ENCODE data around the gene FAM124A. TPM values are rescaled to one million over a fixed set of nuclear protein-coding genes. Genes with fewer than 3 reads are reported as not detected.

FAM124A gene
- total RNA-seq, 1 experiment from 2014 or later = 3.1 TPM

GRCh38 chr13:51252954-51253532 lies 30.8 kb downstream of the FAM124A start:
- DNase-seq (ENCODE audit: low read depth, low spot score) = no peak
- TF ChIP-seq ZBTB33 (IDR thresholded peaks at IDR 0.05; ENCODE audit: extremely low read depth, insufficient replicate concordance, low read length) (no peak), POLR2AphosphoS5 (IDR thresholded peaks at IDR 0.05; ENCODE audit: low read depth, low read length) (no peak), ZNF274 (IDR thresholded peaks at IDR 0.05; ENCODE audit: low read depth, low read length) (no peak), EZH2 (IDR thresholded peaks at IDR 0.05) (no peak), RAD21 (IDR thresholded peaks at IDR 0.05; ENCODE audit: low read depth) (no peak), TCF7L2 (IDR thresholded peaks at IDR 0.05; ENCODE audit: borderline replicate concordance, extremely low read depth, insufficient read depth, insufficient read length) (no peak), SIN3A (IDR thresholded peaks at IDR 0.05; ENCODE audit: low read depth) (no peak), ATF3 (IDR thresholded peaks at IDR 0.05) (no peak), SP1 (IDR thresholded peaks at IDR 0.05; ENCODE audit: low read depth) (no peak), CTCF (IDR thresholded peaks at IDR 0.05 in 2 of 3, conservative IDR thresholded peaks at IDR 0.05 in 1 of 3; ENCODE audit: borderline replicate concordance in 1 of 3, insufficient read depth in 1 of 3, low read depth in 2 of 3, low read length in 2 of 3) (no peak), FOSL1 (IDR thresholded peaks at IDR 0.05; ENCODE audit: low read depth) (no peak), CEBPB (IDR thresholded peaks at IDR 0.05; ENCODE audit: low read depth) (no peak), EZH2phosphoT487 (IDR thresholded peaks at IDR 0.05; ENCODE audit: borderline replicate concordance) (no peak), ZFX (IDR thresholded peaks at IDR 0.05) (no peak), EGR1 (IDR thresholded peaks at IDR 0.05; ENCODE audit: low read depth) (no peak)
- no peak overlapping the region for H3K4me2 ChIP-seq (ENCODE audit: low read length)
- ATAC-seq = no peak
- H4K20me1 ChIP-seq (ENCODE audit: insufficient read depth) = no peaks in the 10 kb centered on the region
- peaks cover 0 to 6% of the 10 kb centered on the region in 2 experiments; a peak in 1 of 4 replicates for H3K4me1 ChIP-seq (ENCODE audit: control insufficient read depth in 1 of 2, insufficient read depth in 2 of 2, low read length in 2 of 2)
- no peak overlapping the region for H2AFZ ChIP-seq (ENCODE audit: low read depth, low read length, poor library complexity, severe bottlenecking)
- no peaks in the 10 kb centered on the region for H3K9me3 ChIP-seq (ENCODE audit: control insufficient read depth in 1 of 2, insufficient read depth in 1 of 2, low read depth in 1 of 2, low read length in 2 of 2)
- H3K9me2 ChIP-seq (ENCODE audit: insufficient read depth) = no peaks in the 10 kb centered on the region
- H3K4me3 ChIP-seq (replicated peaks in 1 of 2; ENCODE audit: low read depth in 1 of 2, low read length in 2 of 2) = no peak overlapping the region
- ChIA-PET RAD21 (ENCODE audit: low non-redundant PET in 1 of 2, low total read pairs in 2 of 2, uncharacterized antibody in 2 of 2, unreplicated experiment in 2 of 2) (no interaction called here), CTCF (interaction anchor here (1.4 kb wide), 1 partner anchor 9 kb away, joined by 3 read pairs; no protein-coding TSS in a partner anchor), POLR2A (no interaction called here)
- no peaks in the 10 kb centered on the region for H3K36me3 ChIP-seq (ENCODE audit: control insufficient read depth in 1 of 2, insufficient read depth in 2 of 2, low read length in 2 of 2)
- H3K27me3 ChIP-seq (ENCODE audit: insufficient read depth, low read length) = no peaks in the 10 kb centered on the region
- no peak overlapping the region for H3K27ac ChIP-seq (ENCODE audit: low read depth, low read length)
- H3K9ac ChIP-seq (ENCODE audit: low read length) = no peak overlapping the region
- no TSS peak for BruUV-seq (replicated peaks)
- intact Hi-C loops (cut with micrococcal nuclease) = no loop called here
- H3K79me2 ChIP-seq (ENCODE audit: insufficient read depth, low read length) = no peaks in the 10 kb centered on the region
